Measurements from ENCODE around the gene ZBTB33. TPM values are rescaled to one million over a fixed set of nuclear protein-coding genes. Genes with fewer than 3 reads are reported as not detected.

Gene ZBTB33
- total and polyA plus RNA-seq, 2 of the 13 experiments (the other 11 are each of a cell fraction or from before 2014, with no cell fraction given) = 6.5 to 20.2 TPM

GRCh38 chrX:120244735-120245498 is 5.7 kb upstream of the ZBTB33 start (continued):
- TF ChIP-seq PLRG1 (conservative IDR thresholded peaks at IDR 0.05) (no peak), ZNF546 (CRISPR knock-in tag; conservative IDR thresholded peaks at IDR 0.05) (no peak), ZNF674 (CRISPR knock-in tag; IDR thresholded peaks at IDR 0.05; ENCODE audit: low read depth) (no peak), ZNF570 (CRISPR knock-in tag; IDR thresholded peaks at IDR 0.05; ENCODE audit: borderline replicate concordance) (no peak), HHEX (CRISPR knock-in tag; IDR thresholded peaks at IDR 0.05) (no peak), NFKB2 (CRISPR knock-in tag; IDR thresholded peaks at IDR 0.05; ENCODE audit: borderline replicate concordance) (no peak), ZBTB40 (IDR thresholded peaks at IDR 0.05) (peak; percentile 39; the same call in 1 of the 2 replicates), ZBTB40 (CRISPR knock-in tag; IDR thresholded peaks at IDR 0.05) (0 out of 2 replicates have a peak, but pooled peaks have one; percentile 17), STAT6 (CRISPR knock-in tag; IDR thresholded peaks at IDR 0.05; ENCODE audit: borderline replicate concordance) (no peak), ZNF616 (CRISPR knock-in tag; IDR thresholded peaks at IDR 0.05; ENCODE audit: low read depth) (no peak), KLF6 (CRISPR knock-in tag; IDR thresholded peaks at IDR 0.05) (no peak), GZF1 (CRISPR knock-in tag; IDR thresholded peaks at IDR 0.05) (no peak), HBP1 (CRISPR knock-in tag; IDR thresholded peaks at IDR 0.05; ENCODE audit: low read depth) (no peak), FLYWCH1 (CRISPR knock-in tag; IDR thresholded peaks at IDR 0.05) (no peak), ZNF589 (CRISPR knock-in tag; conservative IDR thresholded peaks at IDR 0.05) (no peak), FOXK1 (CRISPR knock-in tag; IDR thresholded peaks at IDR 0.05; ENCODE audit: borderline replicate concordance, low read depth) (peak; percentile 98), CHD2 (IDR thresholded peaks at IDR 0.05; ENCODE audit: low read depth, low read length) (no peak)

Measured in HepG2 (cell line).